ENCODE results near the gene GNG13. TPM values are rescaled to one million over a fixed set of nuclear protein-coding genes. Genes with fewer than 3 reads are reported as not detected.

Gene GNG13
- total RNA-seq, 1 experiment from 2014 or later: not detected

DNA sequence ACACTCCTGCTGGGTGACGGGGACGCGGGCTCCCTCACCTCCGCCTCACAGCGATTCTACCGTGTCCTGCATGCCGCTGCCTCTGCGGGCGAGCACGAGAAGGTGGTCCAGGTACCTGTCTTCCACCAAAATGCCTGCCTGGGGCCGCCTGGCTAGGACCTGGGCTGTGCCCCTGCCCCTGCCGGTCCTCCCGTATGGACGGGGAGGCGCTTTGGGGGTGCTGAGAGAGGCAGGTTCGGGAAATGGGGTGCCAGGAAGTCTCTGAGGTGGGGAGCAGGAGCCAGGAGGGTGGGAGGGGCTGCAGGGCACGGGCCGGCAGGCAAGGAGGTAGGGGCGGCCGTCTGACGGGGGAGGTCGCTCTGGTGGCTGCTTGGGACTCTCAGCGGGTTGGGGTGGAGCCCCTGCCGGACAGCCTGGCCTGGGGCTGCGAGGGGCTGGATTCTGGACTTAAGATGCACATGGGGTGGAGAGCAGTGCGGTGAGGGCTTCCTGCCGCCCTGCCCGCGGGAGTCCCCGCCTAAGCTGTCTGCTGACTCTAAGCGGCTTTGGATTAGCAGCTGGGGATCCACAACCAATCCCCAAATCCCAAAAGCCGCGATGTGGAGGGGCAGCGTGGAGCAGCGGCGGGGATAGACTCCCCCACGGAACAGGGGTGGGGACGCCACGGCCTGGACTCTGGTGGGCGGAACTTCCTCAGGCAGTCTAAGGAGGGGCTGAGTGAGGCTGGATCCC, 6.3 kb downstream of the GNG13 start:
- Histone ChIP-seq H4K20me1 (ENCODE audit: control insufficient read depth, insufficient read depth, insufficient read length) (no peaks in the 10 kb centered on the region), H3K23ac (ENCODE audit: insufficient read length, low read depth, low read length) (no peak overlapping the region), H3K4me1 (ENCODE audit: insufficient read depth, low read length) (no peaks in the 10 kb centered on the region), H2AK5ac (ENCODE audit: insufficient read length, low read length) (no peak overlapping the region), H3K9ac (ENCODE audit: extremely low read depth, insufficient read length, low read length) (no peak overlapping the region), H4K91ac (ENCODE audit: insufficient read length, low read depth, low read length) (no peak overlapping the region), H3K27me3 (ENCODE audit: insufficient read depth, low read length) (no peaks in the 10 kb centered on the region), H3K4me2 (ENCODE audit: insufficient read depth, insufficient read length, low read length) (no peak overlapping the region), H2BK15ac (ENCODE audit: low read depth, low read length) (no peak overlapping the region), H3K9me3 (ENCODE audit: control insufficient read depth, low read depth, low read length) (no peaks in the 10 kb centered on the region), H3K79me2 (ENCODE audit: insufficient read depth, low read length) (no peaks in the 10 kb centered on the region; the same call in 1 of the 2 replicates), H2BK5ac (ENCODE audit: insufficient read length, low read length) (no peak overlapping the region), H2BK20ac (ENCODE audit: low read depth, low read length, poor library complexity, severe bottlenecking) (no peak overlapping the region), H3K56ac (ENCODE audit: insufficient read length, low read depth, low read length) (no peak overlapping the region), H3K27ac (ENCODE audit: insufficient read length, low read depth, low read length) (no peak overlapping the region), H4K5ac (ENCODE audit: insufficient read length, low read depth, low read length) (no peak overlapping the region), H3K23me2 (ENCODE audit: insufficient read length, low read depth, low read length, poor library complexity, severe bottlenecking) (no peaks in the 10 kb centered on the region), H2BK120ac (ENCODE audit: low read depth, low read length, poor library complexity, severe bottlenecking) (no peak overlapping the region), H3K4ac (ENCODE audit: low read depth, low read length) (no peak overlapping the region), H2BK12ac (ENCODE audit: insufficient read length, low read depth, low read length) (no peak overlapping the region), H2AFZ (ENCODE audit: low read length) (no peak overlapping the region), H3K79me1 (ENCODE audit: insufficient read depth, low read depth, low read length, poor library complexity, severe bottlenecking) (no peaks in the 10 kb centered on the region), H3K14ac (ENCODE audit: insufficient read depth, low read length) (no peak overlapping the region), H4K8ac (replicated peaks; ENCODE audit: insufficient read length, low read depth, low read length) (no peak overlapping the region), H3K18ac (ENCODE audit: insufficient read length, low read depth, low read length) (no peak overlapping the region), H3T11ph (ENCODE audit: low read length) (no peak overlapping the region)
- no peak overlapping the region for H3K4me3 Mint-ChIP-seq
- no peak overlapping the region for H3K27ac Mint-ChIP-seq
- H3K36me3 Mint-ChIP-seq (ENCODE audit: insufficient read depth in 1 of 3, low read depth in 3 of 3): peaks cover 21 to 55% (median 37%) of the 10 kb centered on the region in 3 experiments; a peak in 6 of 7 replicates
- no peaks in the 10 kb centered on the region; a peak in 1 of 4 replicates for H3K4me1 Mint-ChIP-seq
- WGBS (ENCODE audit: extremely low coverage, insufficient read length, low lambda C conversion rate): no CpG with 5 or more reads among the region's 40 CpGs
- H3K27me3 Mint-ChIP-seq (ENCODE audit: low read depth): peaks cover 9% of the 10 kb centered on the region
- TF ChIP-seq, protein P1, sequence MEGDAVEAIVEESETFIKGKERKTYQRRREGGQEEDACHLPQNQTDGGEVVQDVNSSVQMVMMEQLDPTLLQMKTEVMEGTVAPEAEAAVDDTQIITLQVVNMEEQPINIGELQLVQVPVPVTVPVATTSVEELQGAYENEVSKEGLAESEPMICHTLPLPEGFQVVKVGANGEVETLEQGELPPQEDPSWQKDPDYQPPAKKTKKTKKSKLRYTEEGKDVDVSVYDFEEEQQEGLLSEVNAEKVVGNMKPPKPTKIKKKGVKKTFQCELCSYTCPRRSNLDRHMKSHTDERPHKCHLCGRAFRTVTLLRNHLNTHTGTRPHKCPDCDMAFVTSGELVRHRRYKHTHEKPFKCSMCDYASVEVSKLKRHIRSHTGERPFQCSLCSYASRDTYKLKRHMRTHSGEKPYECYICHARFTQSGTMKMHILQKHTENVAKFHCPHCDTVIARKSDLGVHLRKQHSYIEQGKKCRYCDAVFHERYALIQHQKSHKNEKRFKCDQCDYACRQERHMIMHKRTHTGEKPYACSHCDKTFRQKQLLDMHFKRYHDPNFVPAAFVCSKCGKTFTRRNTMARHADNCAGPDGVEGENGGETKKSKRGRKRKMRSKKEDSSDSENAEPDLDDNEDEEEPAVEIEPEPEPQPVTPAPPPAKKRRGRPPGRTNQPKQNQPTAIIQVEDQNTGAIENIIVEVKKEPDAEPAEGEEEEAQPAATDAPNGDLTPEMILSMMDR (conservative IDR thresholded peaks at IDR 0.05): no peak
- H3K9me3 Mint-ChIP-seq: peaks cover 0 to 3% of the 10 kb centered on the region in 2 experiments; a peak in 1 of 5 replicates
- DNase-seq: no peak
